A204.1 (cell line): Measurements from ENCODE around the gene KAZALD1.

Experiments used
- FAIRE-seq: peaks from 2 replicates; lab custom pipeline; 2012; peaks lifted over from hg19 to GRCh38; lab: Jason Lieb, UNC

Gene KAZALD1

DNA sequence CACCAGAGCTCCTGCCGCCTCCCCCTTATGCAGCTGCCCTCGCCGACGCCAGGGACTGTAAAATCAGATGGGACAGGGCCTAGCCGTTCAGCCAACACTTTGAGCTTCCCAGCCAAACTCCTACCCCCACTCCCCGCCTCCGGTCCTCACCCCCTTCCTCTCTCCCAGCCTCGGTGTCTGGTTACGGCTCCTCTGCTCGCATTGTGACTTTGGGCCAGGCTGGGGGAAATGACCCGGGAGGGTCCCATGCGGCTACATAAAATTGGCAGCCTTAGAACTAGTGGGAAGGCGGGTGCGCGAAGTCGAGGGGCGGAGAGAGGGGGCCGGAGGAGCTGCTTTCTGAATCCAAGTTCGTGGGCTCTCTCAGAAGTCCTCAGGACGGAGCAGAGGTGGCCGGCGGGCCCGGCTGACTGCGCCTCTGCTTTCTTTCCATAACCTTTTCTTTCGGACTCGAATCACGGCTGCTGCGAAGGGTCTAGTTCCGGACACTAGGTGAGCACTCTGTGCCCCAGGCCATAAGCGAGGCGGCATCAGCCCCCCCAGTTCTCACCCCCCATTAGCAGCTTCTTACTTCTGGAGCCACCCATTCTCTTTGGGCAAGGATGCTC is at the start of gene KAZALD1:
Gene KAZALD1 (plus strand): TSS at position 366 of the 608 bp plus-strand sequence. CDS start 604 bp downstream, outside the sequence.
- FAIRE-seq, result peak; percentile 65

GRCh38 chr10:101012525-101013364 is 49.0 kb upstream of the KAZALD1 start:
- FAIRE-seq, result peak; percentile 16

DNA sequence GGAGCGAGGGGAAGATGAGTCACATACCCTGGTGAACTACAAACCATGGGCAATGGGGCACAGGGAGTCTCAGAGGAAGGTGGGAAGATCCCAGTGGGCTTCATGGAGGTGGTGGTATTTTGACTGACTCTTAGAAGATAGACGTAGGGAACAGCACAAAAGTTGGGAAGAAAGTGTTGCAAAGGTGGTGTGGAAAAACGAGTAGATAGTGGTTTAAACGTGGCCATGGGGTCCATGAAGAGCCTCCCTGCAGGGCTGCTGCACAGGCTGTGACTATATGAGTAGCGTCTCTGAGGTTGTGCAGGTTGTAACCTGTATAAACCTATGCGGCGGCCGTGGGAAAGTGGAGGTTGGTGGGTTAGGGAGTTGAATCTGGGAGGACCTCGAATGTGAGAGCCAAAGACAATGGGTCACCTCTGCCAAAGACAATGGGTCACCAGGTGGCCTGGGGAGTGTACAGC is 48.4 kb upstream of the KAZALD1 start:
- no peak for FAIRE-seq

DNA sequence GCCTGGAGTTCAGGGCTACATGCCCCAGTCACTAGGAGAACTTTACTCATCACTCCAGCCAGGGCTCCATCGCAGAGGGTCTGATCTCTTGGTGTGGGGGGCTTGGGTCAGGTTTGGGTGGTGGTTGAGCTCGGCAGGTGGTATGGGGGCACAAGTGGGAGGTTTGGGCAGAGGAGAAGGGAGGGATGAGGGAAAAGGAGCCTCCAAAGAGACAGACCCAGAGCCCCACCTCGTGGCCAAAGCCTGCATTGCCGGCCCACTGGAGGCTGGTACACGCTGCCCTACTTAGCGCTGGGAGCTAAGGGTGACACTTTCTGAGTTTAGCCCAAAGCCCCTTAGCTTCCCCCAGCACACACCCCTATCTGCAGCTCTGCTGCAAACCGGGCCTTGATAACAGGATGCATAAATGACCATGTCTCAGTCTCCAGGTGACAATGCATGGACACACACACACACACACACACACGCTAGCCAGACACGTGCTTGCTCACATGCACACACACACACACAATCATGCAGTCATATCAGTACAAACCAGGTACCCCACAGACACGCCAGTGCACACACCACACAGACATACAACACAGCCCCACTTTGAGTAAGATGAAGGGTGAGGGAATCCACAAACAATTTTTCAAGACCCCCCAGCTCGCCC is 47.4 kb upstream of the KAZALD1 start:
- no peak for FAIRE-seq

DNA sequence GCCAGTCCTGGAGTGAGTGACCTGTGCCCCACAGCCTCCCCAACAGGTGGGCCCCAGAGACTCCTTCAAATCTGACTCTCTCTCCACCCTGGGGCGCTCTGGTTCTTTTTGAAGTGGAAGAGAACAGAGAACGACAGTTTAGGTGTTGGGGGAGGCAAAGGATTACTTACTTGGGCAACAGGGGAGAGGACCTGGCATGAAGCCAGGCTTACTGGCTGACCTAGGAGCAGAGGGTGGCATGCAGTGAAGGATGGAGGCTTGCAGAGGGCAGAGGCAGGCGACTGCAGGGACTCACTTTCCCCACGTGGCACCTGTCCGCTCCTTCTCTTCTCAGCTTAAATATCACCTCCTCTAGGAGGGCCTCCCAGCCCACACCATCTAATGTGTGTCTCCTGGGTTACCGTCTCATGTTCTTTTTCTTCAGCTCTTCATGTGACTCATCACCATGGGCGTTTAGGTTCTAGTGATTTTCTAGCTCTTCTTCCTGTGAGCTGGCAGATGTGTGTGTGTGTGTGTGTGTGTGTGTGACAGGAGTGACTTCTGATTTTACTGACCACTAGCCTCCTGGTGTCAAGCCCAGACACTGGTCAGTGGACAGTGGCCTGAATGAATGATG is 46.7 kb upstream of the KAZALD1 start:
- no peak for FAIRE-seq

DNA sequence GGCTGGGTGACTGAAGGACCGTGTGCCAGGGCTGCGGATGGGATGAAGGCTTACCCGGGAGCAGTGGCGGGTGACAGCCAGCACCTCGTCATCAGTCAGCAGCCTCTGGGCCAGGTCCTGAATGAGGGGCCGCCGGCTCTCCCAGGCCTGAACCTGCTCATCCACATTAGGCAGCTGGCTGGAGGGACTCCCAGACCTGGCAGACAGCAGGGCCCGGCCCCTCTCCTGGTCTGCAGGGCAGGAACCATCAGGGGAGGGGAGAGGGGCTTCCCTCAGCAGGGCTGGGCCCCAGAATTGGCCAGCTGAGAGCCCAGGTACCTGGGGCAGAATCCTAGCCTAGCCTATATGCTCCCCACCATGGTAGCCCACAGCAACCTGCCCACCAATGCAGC is 46.2 kb upstream of the KAZALD1 start:
- FAIRE-seq, result no peak

DNA sequence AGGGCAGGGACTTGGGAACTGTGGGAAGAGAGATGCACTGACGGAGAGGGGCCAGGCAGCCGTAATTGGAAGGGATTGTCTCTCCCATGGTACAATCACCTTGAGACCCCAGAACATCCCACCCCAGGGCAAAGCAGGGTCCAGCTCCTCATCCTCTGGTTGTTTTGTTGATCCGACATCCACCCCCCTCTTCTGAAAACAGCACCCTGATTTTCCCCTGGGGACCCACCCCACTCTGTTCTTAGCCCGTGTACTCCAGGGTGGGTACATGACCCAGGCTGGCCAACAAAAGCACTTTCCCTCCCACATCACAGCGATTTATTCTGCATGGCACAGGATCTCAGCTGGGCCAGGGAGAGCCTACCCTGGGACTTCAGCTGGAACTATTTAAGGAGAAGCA is 45.0 kb upstream of the KAZALD1 start:
- no peak for FAIRE-seq

- FAIRE-seq, result no peak
These were observed 43.6 kb upstream of the KAZALD1 start for GRCh38 chr10:101018118-101018599.

DNA sequence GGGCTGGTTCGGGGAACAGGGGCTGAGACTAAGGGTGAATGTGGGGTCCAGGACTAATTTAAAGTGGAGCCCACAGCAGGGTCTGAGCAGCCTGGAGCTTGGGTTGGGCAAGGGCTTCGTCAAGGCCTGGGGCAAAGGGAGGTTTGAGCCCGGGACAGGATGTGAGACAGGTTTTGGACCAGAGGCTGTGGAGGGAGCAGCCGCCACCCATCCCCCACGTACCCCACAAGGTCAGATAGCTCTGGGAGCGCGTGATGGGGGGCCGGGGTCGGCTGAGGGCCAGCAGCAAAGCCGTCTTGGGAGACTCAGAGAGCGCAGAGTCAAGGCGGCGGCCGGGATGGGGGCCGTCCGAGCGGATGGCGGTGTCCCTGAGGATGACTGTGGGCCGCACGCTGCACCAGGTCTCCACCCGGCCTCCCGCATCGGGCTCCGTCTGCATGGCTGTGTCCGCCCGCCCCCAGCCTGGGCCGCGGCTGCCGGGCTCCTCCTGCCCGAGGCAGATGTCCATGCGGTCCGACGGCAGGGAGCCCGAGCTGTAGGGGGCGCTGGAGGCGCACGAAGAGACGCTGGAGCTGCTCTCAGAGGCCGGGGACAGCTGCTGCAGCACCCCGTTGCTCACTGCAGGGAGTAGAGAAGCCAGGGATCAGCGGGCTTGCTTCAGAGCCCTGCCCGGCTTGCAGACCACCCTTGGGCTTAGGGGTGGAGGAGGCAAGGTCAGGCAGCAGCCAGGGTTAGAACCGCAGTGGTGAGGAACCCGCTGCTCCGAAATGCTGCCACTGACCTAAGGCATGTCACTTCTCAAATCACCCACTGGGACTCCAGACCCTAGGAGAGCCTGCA is 43.0 kb upstream of the KAZALD1 start:
- FAIRE-seq, result no peak

DNA sequence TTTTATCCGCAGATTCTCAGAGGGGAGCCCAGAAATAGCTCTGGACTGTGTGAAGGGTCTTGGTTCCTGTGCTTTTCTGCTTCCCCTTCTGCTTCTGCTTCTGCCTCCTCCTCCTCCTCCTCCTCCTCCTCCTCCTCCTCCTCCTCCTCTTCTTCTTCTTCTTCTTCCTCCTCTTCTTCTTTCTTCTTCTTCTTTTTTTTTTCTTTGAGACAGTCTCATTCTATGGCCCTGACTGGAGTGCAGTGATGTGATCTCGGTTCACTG is 42.4 kb upstream of the KAZALD1 start:
- FAIRE-seq, result no peak

- no peak for FAIRE-seq
These were observed 41.2 kb upstream of the KAZALD1 start for GRCh38 chr10:101020427-101021075.

DNA sequence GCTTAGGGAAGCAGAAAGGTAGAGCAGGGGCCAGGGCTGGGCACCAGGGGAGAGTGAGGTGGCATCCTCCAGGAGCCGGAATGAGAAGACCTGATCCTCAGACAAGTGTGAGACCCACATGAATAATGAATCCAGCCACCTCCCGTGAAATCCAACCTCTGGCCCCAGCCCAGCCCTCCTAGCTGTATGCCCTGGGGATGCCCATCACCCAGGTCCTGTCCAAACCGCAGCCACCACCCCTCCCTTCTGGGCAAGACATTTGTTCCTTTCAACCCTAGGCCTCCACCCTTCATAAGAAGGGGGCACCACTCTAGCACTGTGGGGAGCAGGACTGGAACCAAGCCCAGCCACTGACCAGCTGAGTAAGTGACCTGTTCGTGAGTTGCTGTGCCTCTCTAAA is 40.5 kb upstream of the KAZALD1 start:
- no peak for FAIRE-seq

- FAIRE-seq, result no peak
These were observed 40.0 kb upstream of the KAZALD1 start for GRCh38 chr10:101021692-101022251.

DNA sequence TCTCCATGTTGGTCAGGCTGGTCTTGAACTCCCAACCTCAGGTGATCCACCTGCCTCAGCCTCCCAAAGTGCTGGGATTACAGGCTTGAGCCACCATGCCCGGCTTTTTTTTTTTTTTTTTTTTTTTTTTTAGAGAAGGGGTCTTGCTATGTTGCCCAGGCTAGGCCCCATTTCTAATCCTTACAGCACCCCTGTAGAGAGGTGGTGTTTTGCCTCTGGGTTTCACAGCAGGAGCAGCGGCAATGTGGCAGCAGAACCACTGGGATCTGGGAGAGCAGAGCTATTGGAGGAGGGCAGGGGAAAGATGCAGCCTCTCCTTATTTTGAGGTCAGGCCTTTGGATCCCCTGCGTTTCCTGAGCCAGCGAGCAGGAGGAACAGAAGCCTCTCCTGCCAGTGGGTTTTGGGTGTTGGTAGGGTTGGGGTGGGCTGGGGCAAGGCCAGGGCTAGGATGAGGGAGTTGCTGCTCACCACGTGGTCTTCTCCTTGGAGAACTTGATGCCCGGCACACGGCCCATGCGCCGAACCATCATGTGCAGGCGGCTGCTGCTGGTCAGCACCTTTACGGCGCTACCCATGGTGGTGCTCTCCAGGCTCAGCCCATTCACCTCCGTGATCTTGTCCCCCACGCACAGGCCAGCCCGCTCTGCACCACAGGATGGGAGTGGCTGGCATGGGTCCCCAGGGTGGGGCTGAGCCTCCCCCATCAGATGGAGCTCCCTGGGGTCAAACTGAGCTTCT is 38.7 kb upstream of the KAZALD1 start:
- FAIRE-seq, result no peak

- FAIRE-seq, result no peak
These were observed 34.6 kb upstream of the KAZALD1 start for GRCh38 chr10:101027106-101027720.

GRCh38 chr10:101028446-101029337 is 33.1 kb upstream of the KAZALD1 start:
- no peak for FAIRE-seq

DNA sequence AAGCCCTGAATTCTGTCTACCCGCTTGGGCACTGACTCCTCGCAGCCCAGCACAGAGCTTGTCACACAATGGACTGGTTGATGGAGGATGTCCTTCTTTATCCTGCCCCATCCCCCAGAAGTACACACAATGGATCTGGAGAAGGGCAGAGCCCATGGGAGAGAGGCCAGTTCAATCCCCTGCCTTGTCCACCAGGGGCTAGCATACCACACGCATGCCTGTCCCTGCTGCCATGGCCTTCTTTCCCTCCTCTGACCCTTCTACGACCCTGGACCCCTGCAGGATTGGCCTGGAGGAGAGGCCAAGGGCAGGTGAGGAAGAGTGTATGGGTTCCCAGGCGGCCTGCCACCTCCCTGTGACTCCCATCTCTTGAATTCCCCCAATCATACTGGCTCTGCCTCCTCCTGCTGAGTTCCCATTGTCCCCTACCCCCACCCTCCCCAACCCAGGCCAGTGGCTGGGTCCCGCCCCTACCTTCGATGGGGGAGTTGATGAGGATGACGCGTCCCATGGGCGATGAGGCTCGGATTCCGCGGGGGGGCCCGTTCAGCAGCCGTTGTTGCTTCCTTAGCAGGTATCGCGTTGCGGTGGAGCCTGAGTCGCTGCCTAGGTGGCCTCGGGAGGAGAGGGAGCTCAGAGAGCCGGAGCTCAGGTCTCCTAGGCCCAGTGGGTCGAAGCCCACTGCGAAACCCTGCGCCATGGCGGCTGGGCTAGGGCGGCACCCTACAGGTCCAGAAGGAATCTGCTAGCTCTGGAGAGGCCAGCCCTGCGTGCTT is 32.1 kb upstream of the KAZALD1 start:
- FAIRE-seq, result no peak

DNA sequence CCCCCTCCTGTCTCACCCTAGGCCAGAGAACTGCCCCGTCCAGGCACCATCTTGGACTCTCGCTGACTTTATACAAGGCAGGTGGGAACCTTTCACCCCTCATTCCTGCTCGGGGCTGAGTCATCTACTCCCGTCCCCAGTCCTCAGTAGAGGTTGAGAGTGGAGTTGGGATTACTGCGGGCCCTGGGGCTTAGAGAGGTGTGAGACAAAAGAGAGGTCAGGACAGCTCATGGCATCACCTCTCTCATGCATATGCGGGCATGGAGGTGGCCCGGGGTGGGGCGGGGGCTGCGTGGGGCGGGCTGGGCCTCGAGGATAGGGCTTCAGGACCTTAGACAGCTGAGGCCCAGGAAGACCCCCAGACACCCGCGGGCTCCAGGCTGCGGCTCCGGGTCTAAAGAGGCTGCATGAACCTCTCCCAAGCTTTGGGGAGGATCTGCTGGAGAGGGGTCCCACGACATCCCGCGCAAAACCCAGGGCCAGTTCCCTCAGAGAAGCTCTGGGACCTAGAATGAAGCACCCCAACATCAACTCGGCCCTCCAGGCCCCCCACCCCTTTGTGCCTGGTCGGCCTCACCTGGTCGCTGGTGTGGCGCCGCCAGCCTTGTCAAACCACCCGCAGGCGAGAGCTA is 31.2 kb upstream of the KAZALD1 start:
- no peak for FAIRE-seq
